Astrocyte (in vitro differentiated cells and primary cell): ENCODE measurements around the gene CA12. TPM values are rescaled to one million over a fixed set of nuclear protein-coding genes. Genes with fewer than 3 reads are reported as not detected.
A peak's percentile ranks its signal among the peaks of the same experiment; 100 is the strongest.

Experiments used
- DNase-seq: peaks from one replicate; pipeline ENCODE4 v3.0.0-alpha.2; 2010; ENCODE audit warnings: low read depth
- FAIRE-seq: peaks from 2 replicates; lab custom pipeline; 2011; peaks lifted over from hg19 to GRCh38; lab: Jason Lieb, UNC
- H2AFZ ChIP-seq: 2 replicates; pipeline ENCODE4 v1.6.0; 2012; ENCODE audit warnings: low read depth, low read length, inconsistent platforms
- H3K27ac ChIP-seq: 2 replicates; pipeline ENCODE4 v1.5.1; 2011; ENCODE audit warnings: low read depth, low read length, inconsistent platforms
- H3K27me3 ChIP-seq: 2 replicates; pipeline ENCODE4 v1.6.0; 2011; ENCODE audit warnings: low read length, inconsistent platforms; ENCODE audit not compliant: insufficient read depth
- H3K36me3 ChIP-seq: 2 replicates; pipeline ENCODE4 v1.5.1; 2011; ENCODE audit warnings: low read length, inconsistent platforms; ENCODE audit not compliant: insufficient read depth
- H3K4me1 ChIP-seq: 2 replicates; pipeline ENCODE4 v1.5.1; 2011; ENCODE audit warnings: low read length, inconsistent platforms; ENCODE audit not compliant: insufficient read depth
- H3K4me2 ChIP-seq: 2 replicates; pipeline ENCODE4 v1.6.0; 2012; ENCODE audit warnings: low read length, inconsistent platforms
- H3K4me3 ChIP-seq: 2 replicates; pipeline ENCODE4 v1.5.1; 2011; ENCODE audit warnings: low read depth, mild to moderate bottlenecking, low read length, inconsistent platforms; ENCODE audit not compliant: insufficient read depth
- H3K79me2 ChIP-seq: 2 replicates; pipeline ENCODE4 v1.6.0; 2012; ENCODE audit warnings: mild to moderate bottlenecking, low read length, inconsistent platforms; ENCODE audit not compliant: insufficient read depth
- H3K9ac ChIP-seq: 2 replicates; pipeline ENCODE4 v1.6.0; 2012; ENCODE audit warnings: mild to moderate bottlenecking, low read length, inconsistent platforms
- H3K9me3 ChIP-seq: 2 replicates; pipeline ENCODE4 v1.5.1; 2012; ENCODE audit warnings: low read depth, mild to moderate bottlenecking, low read length, inconsistent platforms; ENCODE audit not compliant: insufficient read depth
- H4K20me1 ChIP-seq: 2 replicates; pipeline ENCODE4 v1.6.0; 2012; ENCODE audit warnings: low read length, inconsistent platforms; ENCODE audit not compliant: insufficient read depth
- H3K27ac Mint-ChIP-seq: one replicate; pipeline ENCODE4 v1.8.0; 2021; ENCODE audit warnings: mild to moderate bottlenecking, mixed read lengths; ENCODE audit not compliant: unreplicated experiment
- H3K27me3 Mint-ChIP-seq: one replicate; pipeline ENCODE4 v1.8.0; 2021; ENCODE audit warnings: low read depth, mixed read lengths; ENCODE audit not compliant: unreplicated experiment
- H3K36me3 Mint-ChIP-seq: one replicate; pipeline ENCODE4 v1.8.0; 2021; ENCODE audit warnings: low read depth, mixed read lengths; ENCODE audit not compliant: unreplicated experiment
- H3K4me1 Mint-ChIP-seq: one replicate; pipeline ENCODE4 v1.8.0; 2021; ENCODE audit warnings: low read depth, mixed read lengths; ENCODE audit not compliant: unreplicated experiment
- H3K4me3 Mint-ChIP-seq: one replicate; pipeline ENCODE4 v1.8.0; 2021; ENCODE audit warnings: mild to moderate bottlenecking, moderate library complexity, mixed read lengths; ENCODE audit not compliant: unreplicated experiment
- H3K9me3 Mint-ChIP-seq: one replicate; pipeline ENCODE4 v1.8.0; 2021; ENCODE audit warnings: mild to moderate bottlenecking, mixed read lengths; ENCODE audit not compliant: unreplicated experiment
- CTCF ChIP-seq: IDR thresholded peaks from 2 replicates; pipeline ENCODE4 v1.5.1; 2011; ENCODE audit warnings: low read depth, mild to moderate bottlenecking, inconsistent platforms, low read length, moderate library complexity; ENCODE audit not compliant: insufficient read depth
- EZH2 ChIP-seq: IDR thresholded peaks from 2 replicates; pipeline ENCODE4 v1.6.1; 2012; ENCODE audit warnings: mild to moderate bottlenecking, low read length, inconsistent platforms; ENCODE audit not compliant: insufficient read depth
- total RNA-seq: library from RNA; stranded (reverse); gene quantifications from 2 replicates; pipeline ENCODE4 v1.2.1, GENCODE V29; 2021

The CA12 gene
- total RNA-seq, 1 donor from 2014 or later = 0.54 TPM

- H3K36me3 ChIP-seq = no peaks in the 10 kb centered on the region
- no peaks in the 10 kb centered on the region for H4K20me1 ChIP-seq
- peaks cover 14% of the 10 kb centered on the region for H3K36me3 Mint-ChIP-seq
- peak overlapping the region; percentile 42 for H3K9ac ChIP-seq
- H3K79me2 ChIP-seq = no peaks in the 10 kb centered on the region
- TF ChIP-seq EZH2 = no peak
- no peak for TF ChIP-seq CTCF
- H3K9me3 ChIP-seq = no peaks in the 10 kb centered on the region
- H3K4me1 Mint-ChIP-seq = peaks cover 19% of the 10 kb centered on the region
- peak overlapping the region; percentile 95 for H3K27ac ChIP-seq
- FAIRE-seq (peak; percentile 17), DNase-seq (no peak)
- no peak overlapping the region for H3K4me3 ChIP-seq
- no peaks in the 10 kb centered on the region for H3K27me3 ChIP-seq
- H3K4me3 Mint-ChIP-seq = no peak overlapping the region
- H3K9me3 Mint-ChIP-seq = no peaks in the 10 kb centered on the region
- H3K4me2 ChIP-seq = peak overlapping the region; percentile 47
- no peak overlapping the region for H3K27ac Mint-ChIP-seq
- H3K4me1 ChIP-seq = peaks cover 20% of the 10 kb centered on the region
- no peaks in the 10 kb centered on the region for H3K27me3 Mint-ChIP-seq
- no peak overlapping the region for H2AFZ ChIP-seq
Observed at GRCh38 chr15:63292241-63292640, 89.4 kb downstream of the CA12 start.

GRCh38 chr15:63291507-63291906 lies 90.1 kb downstream of the CA12 start:
- Histone ChIP-seq H4K20me1 (no peaks in the 10 kb centered on the region), H3K9ac (peak overlapping the region; percentile 68), H3K4me2 (peak overlapping the region; percentile 47), H2AFZ (no peak overlapping the region), H3K36me3 (no peaks in the 10 kb centered on the region), H3K4me3 (no peak overlapping the region), H3K27ac (peak overlapping the region; percentile 95), H3K4me1 (peaks cover 25% of the 10 kb centered on the region), H3K79me2 (no peaks in the 10 kb centered on the region), H3K9me3 (no peaks in the 10 kb centered on the region), H3K27me3 (no peaks in the 10 kb centered on the region)
- Mint-ChIP-seq H3K27ac (peak overlapping the region; percentile 80), H3K4me1 (peaks cover 24% of the 10 kb centered on the region), H3K4me3 (peak overlapping the region; percentile 60), H3K9me3 (no peaks in the 10 kb centered on the region), H3K36me3 (peaks cover 12% of the 10 kb centered on the region), H3K27me3 (no peaks in the 10 kb centered on the region)
- FAIRE-seq = peak; percentile 100
- DNase-seq = peak; percentile 90
- no peak for TF ChIP-seq EZH2
- no peak for TF ChIP-seq CTCF

GRCh38 chr15:63288778-63289378 lies 92.8 kb downstream of the CA12 start:
- Mint-ChIP-seq H3K27ac (no peak overlapping the region), H3K9me3 (no peaks in the 10 kb centered on the region)
- peaks cover 25% of the 10 kb centered on the region for H3K4me1 ChIP-seq

More at GRCh38 chr15:63288778-63289378, 92.8 kb downstream of the CA12 start:
- Mint-ChIP-seq H3K36me3 (peaks cover 6% of the 10 kb centered on the region), H3K4me3 (no peak overlapping the region), H3K27me3 (no peaks in the 10 kb centered on the region), H3K4me1 (peaks cover 24% of the 10 kb centered on the region)
- peak overlapping the region; percentile 21 for H3K27ac ChIP-seq
- no peaks in the 10 kb centered on the region for H4K20me1 ChIP-seq
- DNase-seq (no peak), FAIRE-seq (peak; percentile 78)
- no peak overlapping the region for H2AFZ ChIP-seq
- H3K9ac ChIP-seq = peak overlapping the region; percentile 10
- no peak for TF ChIP-seq EZH2
- TF ChIP-seq CTCF = peak; percentile 77
- H3K4me3 ChIP-seq = no peak overlapping the region
- H3K79me2 ChIP-seq = no peaks in the 10 kb centered on the region
- no peaks in the 10 kb centered on the region for H3K9me3 ChIP-seq
- H3K36me3 ChIP-seq = peaks cover 3% of the 10 kb centered on the region
- H3K27me3 ChIP-seq = no peaks in the 10 kb centered on the region
- H3K4me2 ChIP-seq = no peak overlapping the region
